ENCODE results near the gene SLC35B3. TPM values are rescaled to one million over a fixed set of nuclear protein-coding genes. Genes with fewer than 3 reads are reported as not detected.

SLC35B3 gene
- total and polyA plus RNA-seq, 2 of the 8 experiments (the other 6 are each of a cell fraction or from before 2014, with no cell fraction given) = 5.5 to 9.8 TPM

- ChIA-PET CTCF (ENCODE audit: partially characterized antibody) (interaction anchor here (1.3 kb wide), 1 partner anchor 243 kb away, joined by 3 read pairs; no protein-coding TSS in a partner anchor), POLR2A (ENCODE audit: partially characterized antibody) (no interaction called here)
- Histone ChIP-seq H2BK20ac (ENCODE audit: low read length) (no peak overlapping the region), H3K79me2 (ENCODE audit: control insufficient read depth in 1 of 2, insufficient read depth in 2 of 2, low read length in 2 of 2) (peaks cover 0 to 23% of the 10 kb centered on the region in 2 experiments; a peak in 3 of 4 replicates), H3K79me1 (ENCODE audit: low read depth, low read length) (no peaks in the 10 kb centered on the region), H3K14ac (ENCODE audit: insufficient read length) (no peak overlapping the region), H4K20me1 (replicated peaks in 1 of 2; ENCODE audit: control insufficient read depth in 1 of 2, insufficient read depth in 2 of 2, low read length in 2 of 2) (no peaks in the 10 kb centered on the region), H2BK5ac (ENCODE audit: low read depth, low read length) (no peak overlapping the region), H3K56ac (replicated peaks; ENCODE audit: insufficient read length, low read depth, low read length) (no peak overlapping the region), H4K91ac (replicated peaks; ENCODE audit: insufficient read length, low read length) (no peak overlapping the region), H4K8ac (ENCODE audit: extremely low read depth, insufficient read depth, low read length) (no peak overlapping the region), H2BK15ac (ENCODE audit: low read length) (no peak overlapping the region), H3K4me1 (replicated peaks in 1 of 4; ENCODE audit: control insufficient read depth in 3 of 4, insufficient read depth in 4 of 4, low read length in 3 of 4) (peaks cover 0 to 1% (median 0%) of the 10 kb centered on the region in 4 experiments; a peak in 3 of 7 replicates), H4K5ac (ENCODE audit: insufficient read length, low read depth, low read length) (no peak overlapping the region), H2AK5ac (ENCODE audit: low read depth, low read length) (no peak overlapping the region), H3K27ac (ENCODE audit: low read depth, low read length) (no peak overlapping the region), H3K36me3 (ENCODE audit: control insufficient read depth in 2 of 4, insufficient read depth in 4 of 4, low read length in 3 of 4) (no peaks in the 10 kb centered on the region), H3K23me2 (ENCODE audit: low read depth, low read length) (peaks cover 4% of the 10 kb centered on the region; the same call in 1 of the 2 replicates), H3K23ac (ENCODE audit: insufficient read length) (no peak overlapping the region), H2AFZ (ENCODE audit: low read length) (no peak overlapping the region), H3K4me3 (ENCODE audit: extremely low read depth in 1 of 4, insufficient read depth in 2 of 4, low read depth in 3 of 4, low read length in 4 of 4) (no peak overlapping the region), H2BK12ac (ENCODE audit: low read depth, low read length) (no peak overlapping the region), H2BK120ac (replicated peaks; ENCODE audit: low read depth, low read length) (no peak overlapping the region), H3K4me2 (ENCODE audit: insufficient read depth in 1 of 2, low read depth in 2 of 2, low read length in 2 of 2) (no peak overlapping the region), H3K18ac (ENCODE audit: extremely low read depth, low read length) (no peak overlapping the region), H3K27me3 (replicated peaks in 1 of 4; ENCODE audit: control insufficient read depth in 3 of 4, extremely low read depth in 1 of 4, insufficient read depth in 3 of 4, low read length in 3 of 4) (no peaks in the 10 kb centered on the region; a peak in 1 of 7 replicates), H3K4ac (replicated peaks; ENCODE audit: insufficient read length, low read depth, low read length) (no peak overlapping the region), H3K9me3 (ENCODE audit: insufficient read depth in 2 of 2, low read depth in 1 of 2, low read length in 1 of 2) (no peaks in the 10 kb centered on the region), H3K9ac (replicated peaks in 1 of 4; ENCODE audit: extremely low read depth in 1 of 4, low read depth in 3 of 4, low read length in 3 of 4) (no peak overlapping the region)
- FAIRE-seq = no peak
- WGBS, 2 experiments (ENCODE audit: extremely low coverage in 1 of 2, insufficient coverage in 1 of 2, insufficient read length in 1 of 2, insufficient replicate concordance in 2 of 2, low coverage in 1 of 2, low lambda C conversion rate in 2 of 2, missing lambda C conversion rate in 1 of 2) = 88% methylated on average over 1 of the region's 1 CpG; no CpG with 5 or more reads in 1 of the 2 experiments
- DNase-seq (ENCODE audit: low read depth in 1 of 2, low spot score in 2 of 2) = no peak
- TF ChIP-seq ASH2L (IDR thresholded peaks at IDR 0.05; ENCODE audit: low read length) = no peak
- TF ChIP-seq ATF3 (IDR thresholded peaks at IDR 0.05; ENCODE audit: insufficient read depth, low read depth, low read length) = no peak
- no peak for TF ChIP-seq BRCA1 (IDR thresholded peaks at IDR 0.05; ENCODE audit: low read depth, low read length)
- no peak for TF ChIP-seq BACH1 (IDR thresholded peaks at IDR 0.05; ENCODE audit: low read length)
- TF ChIP-seq TAF1 (IDR thresholded peaks at IDR 0.05; ENCODE audit: low read depth, low read length) = no peak
- TF ChIP-seq ZNF274 (IDR thresholded peaks at IDR 0.05; ENCODE audit: borderline replicate concordance, extremely low read depth, low read length) = no peak
- no peak for TF ChIP-seq RNF2 (IDR thresholded peaks at IDR 0.05; ENCODE audit: borderline replicate concordance, low read depth, low read length, missing control alignments, poor library complexity, severe bottlenecking)
- no peak for TF ChIP-seq SP2 (IDR thresholded peaks at IDR 0.05; ENCODE audit: low read length)
- no peak for TF ChIP-seq MAFK (IDR thresholded peaks at IDR 0.05; ENCODE audit: low read depth, low read length)
- TF ChIP-seq CREB1 (IDR thresholded peaks at IDR 0.05) = no peak
- no peak for TF ChIP-seq E2F6 (IDR thresholded peaks at IDR 0.05)
- TF ChIP-seq SIN3A (conservative IDR thresholded peaks at IDR 0.05 in 1 of 2, IDR thresholded peaks at IDR 0.05 in 1 of 2; ENCODE audit: low read depth in 1 of 2, low read length in 2 of 2) = no peak
- no peak for TF ChIP-seq SP4 (IDR thresholded peaks at IDR 0.05; ENCODE audit: low read length)
Observed at GRCh38 chr6:8437813-8438212, 2.5 kb upstream of the SLC35B3 start.

Measured in H1 (cell line).